GM12878 (cell line): ENCODE measurements around the gene PPP1R7. TPM values are rescaled to one million over a fixed set of nuclear protein-coding genes. Genes with fewer than 3 reads are reported as not detected.
A peak's percentile ranks its signal among the peaks of the same experiment; 100 is the strongest.

Experiments
- ELK1 ChIP-seq: IDR thresholded peaks from 2 replicates; pipeline ENCODE4 v1.6.1; 2012; ENCODE audit warnings: low read depth, low read length, improper control_type of control experiment
- FOS ChIP-seq: IDR thresholded peaks from 3 replicates; pipeline ENCODE4 v1.6.1; 2011; ENCODE audit warnings: borderline replicate concordance; ENCODE audit not compliant: insufficient read length; ENCODE audit errors: extremely low read depth
- GABPA ChIP-seq: IDR thresholded peaks from 2 replicates; pipeline ENCODE4 v1.6.1; 2014; ENCODE audit warnings: antibody characterized with exemption, low read depth, mild to moderate bottlenecking, inconsistent platforms
- IKZF2 ChIP-seq, 2 experiments: fragments of 450-650 bp; IDR thresholded peaks; 2 replicates each; pipeline ENCODE4 v1.6.1; 2017; ENCODE audit warnings: mild to moderate bottlenecking in 2 of 2, moderate library complexity in 2 of 2
- JUND ChIP-seq: IDR thresholded peaks from 2 replicates; pipeline ENCODE4 v1.6.1; 2012; ENCODE audit warnings: low read depth, mild to moderate bottlenecking, low read length, improper control_type of control experiment, moderate library complexity
- NKRF ChIP-seq: fragments of 450-650 bp; conservative IDR thresholded peaks from 2 replicates; pipeline ENCODE4 v1.6.1; 2017; ENCODE audit warnings: mild to moderate bottlenecking, moderate library complexity
- PKNOX1 ChIP-seq: fragments of 450-650 bp; IDR thresholded peaks from 2 replicates; pipeline ENCODE4 v1.6.1; 2016; ENCODE audit warnings: mild to moderate bottlenecking
- RCOR1 ChIP-seq: conservative IDR thresholded peaks from 2 replicates; pipeline ENCODE4 v1.6.1; 2012; ENCODE audit warnings: low read depth, low read length, improper control_type of control experiment
- RUNX3 ChIP-seq: IDR thresholded peaks from 2 replicates; pipeline ENCODE4 v1.6.1; 2012; ENCODE audit warnings: low read length, inconsistent platforms
- TCF12 ChIP-seq: IDR thresholded peaks from 2 replicates; pipeline ENCODE4 v1.6.1; 2011; ENCODE audit warnings: low read depth, mild to moderate bottlenecking, low read length
- TCF7 ChIP-seq: IDR thresholded peaks from 2 replicates; pipeline ENCODE4 v1.6.1; 2014; ENCODE audit warnings: antibody characterized with exemption, borderline replicate concordance
- USF1 ChIP-seq: IDR thresholded peaks from 2 replicates; pipeline ENCODE4 v1.6.1; 2011; ENCODE audit warnings: borderline replicate concordance, low read depth, mild to moderate bottlenecking, moderate library complexity, mixed read lengths, low read length; ENCODE audit not compliant: insufficient read depth; ENCODE audit errors: extremely low read length
- ZBTB11 ChIP-seq: fragments of 450-650 bp; formaldehyde crosslinking; IDR thresholded peaks from 2 replicates; pipeline ENCODE4 v1.5.0; 2022; ENCODE audit warnings: mild to moderate bottlenecking, missing genetic modification characterization
- polyA plus RNA-seq, 11 experiments: library from polyadenylated mRNA; depleted of rRNA in 4 of 11; unstranded in 6 of 11; stranded (reverse) in 5 of 11; fragments of >200 nt; fragmentation: Nextera tagmentation in 4 of 11; fragmentation: Illumina TruSeq in 1 of 11; extraction: Ambion mirVana in 4 of 11; extraction: Trizol in 1 of 11; gene quantifications; 1 replicate in 1 of 11; 2 replicates in 10 of 11; pipeline versions ENCODE4 v1.2.1 to v1.2.3, GENCODE V29; 2011 to 2016; ENCODE audit warnings: inconsistent platforms in 2 of 11, missing spikeins in 2 of 11, low read depth in 1 of 11
- total RNA-seq, 4 experiments: library from RNA; depleted of rRNA in 3 of 4; stranded (reverse); fragments of >200 nt in 3 of 4; fragmentation: Illumina TruSeq in 1 of 4; extraction: Trizol in 1 of 4; gene quantifications; 2 replicates each; pipeline versions ENCODE4 v1.2.1 to v1.2.3, GENCODE V29; 2013 to 2021

PPP1R7 gene
- total and polyA plus RNA-seq, 10 of the 15 experiments (the other 5 are each of a cell fraction or from before 2014, with no cell fraction given), result 78.5 to 174 (median 93.7) TPM

GRCh38 chr2:241223211-241224017 is 73.1 kb downstream of the PPP1R7 start (continued):
- peak; percentile 27 for TF ChIP-seq USF1
- no peak for TF ChIP-seq IKZF2 (IDR thresholded peaks at IDR 0.05)
- no peak for TF ChIP-seq RCOR1
- TF ChIP-seq PKNOX1, result no peak
- no peak for TF ChIP-seq NKRF
- TF ChIP-seq ELK1, result no peak
- TF ChIP-seq GABPA, result 0 out of 2 replicates have a peak, but pooled peaks have one; percentile 29
- TF ChIP-seq TCF7, result no peak
- TF ChIP-seq RUNX3, result 0 out of 2 replicates have a peak, but pooled peaks have one; percentile 7
- TF ChIP-seq JUND, result no peak
- TF ChIP-seq ZBTB11 (CRISPR knock-in tag), result no peak
- TF ChIP-seq TCF12, result 0 out of 2 replicates have a peak, but pooled peaks have one; percentile 11
- TF ChIP-seq FOS, result no peak
